NCI-H2107 treated with DMSO at 0.1 percent for 48 hours (cell line): ENCODE results near the gene MUL1.
A peak's percentile ranks its signal among the peaks of the same experiment; 100 is the strongest.

Experiments
- DNase-seq: peaks from one replicate; lab custom pipeline; 2025; ENCODE audit not compliant: unreplicated experiment; lab: John Stamatoyannopoulos, UW

Gene MUL1

GRCh38 chr1:20486457-20487235, 21.3 kb downstream of the MUL1 start:
- DNase-seq = peak; percentile 44

GRCh38 chr1:20485527-20486456, 22.2 kb downstream of the MUL1 start, which contains the start of gene CAMK2N1:
Gene CAMK2N1, minus strand, starts transcription at chr1:20486210. Its CDS starts 831 bp downstream, at chr1:20485379.
- no peak for DNase-seq

GRCh38 chr1:20484519-20485462, 23.2 kb downstream of the MUL1 start:
- DNase-seq = no peak

- DNase-seq = no peak
Observed at GRCh38 chr1:20483833-20484518, 24.0 kb downstream of the MUL1 start.

- DNase-seq = no peak
Observed at GRCh38 chr1:20483098-20483832, 24.7 kb downstream of the MUL1 start.

GRCh38 chr1:20481643-20482498, 26.1 kb downstream of the MUL1 start:
- DNase-seq = no peak

- no peak for DNase-seq
Observed at GRCh38 chr1:20480951-20481617, 26.9 kb downstream of the MUL1 start.

- DNase-seq = no peak
Observed at GRCh38 chr1:20480243-20480944, 27.6 kb downstream of the MUL1 start.

GRCh38 chr1:20479840-20480239, 28.1 kb downstream of the MUL1 start:
- no peak for DNase-seq

GRCh38 chr1:20478057-20478635, 29.8 kb downstream of the MUL1 start:
- DNase-seq = no peak

- DNase-seq = no peak
Observed at GRCh38 chr1:20477348-20478056, 30.4 kb downstream of the MUL1 start.

GRCh38 chr1:20476265-20477038, 31.5 kb downstream of the MUL1 start:
- DNase-seq = no peak

- DNase-seq = no peak
Observed at GRCh38 chr1:20474996-20475395, 33.0 kb downstream of the MUL1 start.

- DNase-seq = no peak
Observed at GRCh38 chr1:20474333-20474975, 33.5 kb downstream of the MUL1 start.

- no peak for DNase-seq
Observed at GRCh38 chr1:20473894-20474293, 34.1 kb downstream of the MUL1 start.
